Left ventricle myocardium inferior (tissue), 1 donor: ENCODE data around the gene POU2AF3. TPM values are rescaled to one million over a fixed set of nuclear protein-coding genes. Genes with fewer than 3 reads are reported as not detected.
A peak's percentile ranks its signal among the peaks of the same experiment; 100 is the strongest.

ENCODE experiments used
- DNase-seq: peaks from one replicate; pipeline ENCODE4 v3.0.0-alpha.2; 2020
- H3K27ac ChIP-seq: fragments of 200-600 bp; replicated peaks from 2 replicates; pipeline ENCODE4 v1.8.0; 2021
- H3K27me3 ChIP-seq: fragments of 200-600 bp; 2 replicates; pipeline ENCODE4 v1.8.0; 2021; ENCODE audit warnings: low read depth
- H3K36me3 ChIP-seq: fragments of 200-600 bp; 2 replicates; pipeline ENCODE4 v1.8.0; 2021
- H3K4me1 ChIP-seq: fragments of 200-600 bp; 2 replicates; pipeline ENCODE4 v1.8.0; 2021
- H3K4me3 ChIP-seq: fragments of 200-600 bp; 2 replicates; pipeline ENCODE4 v1.8.0; 2021; ENCODE audit warnings: mild to moderate bottlenecking, moderate library complexity
- H3K9me3 ChIP-seq: fragments of 200-600 bp; replicated peaks from 2 replicates; pipeline ENCODE4 v1.8.0; 2021
- CTCF ChIP-seq: fragments of 200-600 bp; IDR thresholded peaks from 2 replicates; pipeline ENCODE4 v1.8.0; 2021; ENCODE audit warnings: antibody characterized with exemption, mild to moderate bottlenecking, borderline replicate concordance
- intact Hi-C: fragments of 100-400 bp; cut with micrococcal nuclease; formaldehyde crosslinking; loops from one replicate; pipeline ENCODE4 v1.11.0; 2022
- total RNA-seq: library from RNA; stranded (reverse); fragmentation: NEBNext Ultra II Directional; extraction: Animal tissue kit (Norgen Biotek cat#: 25700); gene quantifications from one replicate; pipeline ENCODE4 v1.2.1, GENCODE V29; 2021
- donor health status: DM: no; HTN: yes; CAD: no; lungs with severe emphysema.

POU2AF3 gene
- total RNA-seq, 1 donor from 2014 or later, result 0.38 TPM

DNA sequence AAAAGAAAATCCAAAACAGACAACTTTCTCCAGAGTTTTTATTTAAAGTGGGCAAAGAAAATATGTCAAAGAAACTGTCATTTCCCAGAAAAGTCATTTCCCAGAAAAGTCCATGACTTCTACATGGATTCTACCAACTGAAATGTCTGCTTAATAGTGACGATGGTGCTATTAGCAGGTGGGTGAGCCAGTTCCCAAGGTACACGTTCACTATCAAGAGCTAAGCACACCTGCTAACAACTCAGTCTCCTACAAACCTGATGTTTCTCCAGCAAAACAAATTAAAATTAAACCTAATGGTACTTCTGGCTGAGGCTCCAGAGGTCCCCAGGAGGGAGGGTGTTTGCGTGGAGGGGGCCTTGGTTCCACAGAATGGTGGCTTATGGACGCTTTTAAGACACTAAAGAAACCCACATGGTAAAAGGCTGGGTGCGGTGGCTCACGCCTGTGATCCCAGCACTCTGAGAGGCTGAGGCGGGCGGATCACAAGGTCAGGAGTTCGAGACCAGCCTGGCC is 53.9 kb downstream of the POU2AF3 start:
- Histone ChIP-seq H3K27me3 (no peaks in the 10 kb centered on the region), H3K4me3 (no peak overlapping the region), H3K36me3 (no peaks in the 10 kb centered on the region), H3K4me1 (peaks cover 5% of the 10 kb centered on the region), H3K27ac (peak overlapping the region; percentile 7), H3K9me3 (no peaks in the 10 kb centered on the region)
- TF ChIP-seq CTCF, result no peak
- intact Hi-C loops, result no loop called here
- no peak for DNase-seq

DNA sequence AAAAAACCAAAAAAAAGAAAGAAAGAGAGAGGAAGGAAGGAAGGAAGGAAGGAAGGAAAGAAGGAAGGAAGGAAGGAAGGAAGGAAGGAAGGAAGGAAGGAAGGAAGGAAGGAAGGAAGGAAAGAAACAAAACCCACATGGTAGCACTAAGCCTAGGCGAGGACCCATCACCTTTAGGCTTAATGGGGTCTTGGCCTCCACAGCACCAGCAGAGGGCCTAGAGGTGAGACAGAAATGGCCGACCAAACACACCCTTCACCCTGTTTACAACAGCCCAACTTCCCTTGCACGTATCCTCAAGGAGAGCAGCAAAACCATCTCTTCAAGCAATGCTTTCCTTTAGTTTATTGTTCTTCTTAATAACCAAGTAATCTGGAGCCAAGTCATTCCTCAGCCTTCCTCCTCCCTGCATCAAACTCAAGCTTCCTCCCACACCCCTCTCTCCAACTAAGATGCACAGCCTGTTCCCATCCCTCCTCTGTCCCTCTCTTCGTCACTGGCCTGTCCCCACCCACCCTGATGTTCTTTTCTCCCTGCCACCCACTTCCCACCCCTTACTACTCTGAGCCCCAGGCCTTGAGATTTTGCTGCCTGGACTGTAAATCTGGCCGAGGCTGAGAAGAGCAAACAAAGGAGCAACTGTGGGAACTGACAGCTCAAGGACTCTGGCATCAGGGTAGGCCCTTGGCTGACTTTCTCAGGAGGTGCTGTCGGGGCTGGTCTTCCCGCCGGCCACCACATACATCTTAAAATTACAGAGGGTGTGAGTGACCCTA is 54.8 kb downstream of the POU2AF3 start:
- no peak for TF ChIP-seq CTCF
- no peaks in the 10 kb centered on the region for H3K27me3 ChIP-seq
- no peak for DNase-seq
- no peaks in the 10 kb centered on the region for H3K9me3 ChIP-seq
- peaks cover 5% of the 10 kb centered on the region for H3K4me1 ChIP-seq
- no peaks in the 10 kb centered on the region for H3K36me3 ChIP-seq
- H3K27ac ChIP-seq, result no peak overlapping the region
- intact Hi-C loops, result no loop called here
- no peak overlapping the region for H3K4me3 ChIP-seq

DNA sequence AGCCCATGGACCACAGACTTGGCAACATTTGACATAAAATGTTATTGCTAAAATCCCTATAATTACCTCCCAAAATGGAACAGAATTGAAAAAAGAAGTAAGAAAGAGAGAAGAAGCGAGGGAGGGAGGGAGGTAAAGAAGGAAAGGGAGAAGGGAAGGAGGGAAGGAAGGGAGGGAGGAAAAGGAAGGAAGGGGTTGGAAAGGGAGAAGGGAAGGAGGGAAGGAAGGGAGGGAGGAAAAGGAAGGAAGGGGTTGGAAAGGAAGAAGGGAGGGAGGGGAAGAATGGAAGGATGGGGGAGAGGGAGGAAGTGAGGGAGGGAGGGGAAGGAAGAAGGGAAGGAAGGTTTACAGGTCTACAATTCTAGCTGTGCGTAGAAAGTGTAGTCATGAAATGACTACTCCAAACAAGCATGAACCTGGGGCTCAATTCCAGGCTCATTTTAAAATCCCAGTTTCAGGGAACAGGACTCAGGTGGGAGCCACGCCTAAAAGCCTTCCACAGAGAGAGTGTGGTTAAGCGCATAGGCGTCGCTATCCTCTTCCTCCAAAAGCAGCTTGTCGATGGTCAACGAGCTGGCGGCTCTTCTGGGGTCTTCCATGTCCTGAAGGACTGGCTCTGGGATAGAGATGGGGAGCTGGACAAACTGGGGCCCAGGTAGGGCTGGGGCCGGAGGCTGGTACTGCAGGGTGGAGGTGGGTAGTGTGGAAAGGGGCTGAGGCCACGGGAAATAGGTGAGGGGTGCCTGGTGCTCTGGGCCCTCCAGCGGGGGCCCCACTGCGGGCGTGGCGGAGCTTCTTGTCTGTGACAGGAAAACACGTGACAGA is 55.6 kb downstream of the POU2AF3 start:
- Histone ChIP-seq H3K27ac (no peak overlapping the region), H3K4me3 (no peak overlapping the region), H3K27me3 (no peaks in the 10 kb centered on the region), H3K9me3 (no peaks in the 10 kb centered on the region), H3K36me3 (no peaks in the 10 kb centered on the region), H3K4me1 (peaks cover 5% of the 10 kb centered on the region)
- DNase-seq, result no peak
- TF ChIP-seq CTCF, result no peak
- intact Hi-C loops, result no loop called here

- Histone ChIP-seq H3K4me1 (peaks cover 5% of the 10 kb centered on the region), H3K36me3 (no peaks in the 10 kb centered on the region), H3K9me3 (no peaks in the 10 kb centered on the region), H3K4me3 (no peak overlapping the region), H3K27me3 (no peaks in the 10 kb centered on the region), H3K27ac (no peak overlapping the region)
- no peak for DNase-seq
- no peak for TF ChIP-seq CTCF
- intact Hi-C loops, result no loop called here
Observed at GRCh38 chr11:111354601-111354891, 56.2 kb downstream of the POU2AF3 start.

GRCh38 chr11:111355101-111355500 is 56.8 kb downstream of the POU2AF3 start:
- intact Hi-C loops, result no loop called here
- Histone ChIP-seq H3K27me3 (no peaks in the 10 kb centered on the region), H3K36me3 (no peaks in the 10 kb centered on the region), H3K4me3 (no peak overlapping the region), H3K27ac (no peak overlapping the region), H3K4me1 (peaks cover 5% of the 10 kb centered on the region), H3K9me3 (no peaks in the 10 kb centered on the region)
- TF ChIP-seq CTCF, result no peak
- no peak for DNase-seq
